ENCODE measurements around the gene RPA4. TPM values are rescaled to one million over a fixed set of nuclear protein-coding genes. Genes with fewer than 3 reads are reported as not detected.

The RPA4 gene, protein sequence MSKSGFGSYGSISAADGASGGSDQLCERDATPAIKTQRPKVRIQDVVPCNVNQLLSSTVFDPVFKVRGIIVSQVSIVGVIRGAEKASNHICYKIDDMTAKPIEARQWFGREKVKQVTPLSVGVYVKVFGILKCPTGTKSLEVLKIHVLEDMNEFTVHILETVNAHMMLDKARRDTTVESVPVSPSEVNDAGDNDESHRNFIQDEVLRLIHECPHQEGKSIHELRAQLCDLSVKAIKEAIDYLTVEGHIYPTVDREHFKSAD
- 10 to 100 TPM in 1 of 5 donors, 1 to 10 TPM in 3, not detected in 1; 1.6 to 12.2 (median 6.4) TPM for total RNA-seq
- under 1 TPM in 1 of 3 donors, not detected in 2; 0.15 TPM for polyA plus RNA-seq
- long read RNA-seq, donor 1: 0 reads
- long read RNA-seq, donor 2: 0 reads
- long read RNA-seq, donor 3: 0 reads
- long read RNA-seq, donor 4: 0 reads
- long read RNA-seq, donor 5: 0 reads
- long read RNA-seq, donor 6, partial matches to known transcripts: 0 of 1 reads
- long read RNA-seq, donor 6, other reads (novel, unspliced or antisense): 0 of 1 reads
- long read RNA-seq, donor 7: 0 reads
- long read RNA-seq, donor 8: 0 reads
- long read RNA-seq, donor 9: 0 reads
- long read RNA-seq, donor 10: 0 reads

DNA sequence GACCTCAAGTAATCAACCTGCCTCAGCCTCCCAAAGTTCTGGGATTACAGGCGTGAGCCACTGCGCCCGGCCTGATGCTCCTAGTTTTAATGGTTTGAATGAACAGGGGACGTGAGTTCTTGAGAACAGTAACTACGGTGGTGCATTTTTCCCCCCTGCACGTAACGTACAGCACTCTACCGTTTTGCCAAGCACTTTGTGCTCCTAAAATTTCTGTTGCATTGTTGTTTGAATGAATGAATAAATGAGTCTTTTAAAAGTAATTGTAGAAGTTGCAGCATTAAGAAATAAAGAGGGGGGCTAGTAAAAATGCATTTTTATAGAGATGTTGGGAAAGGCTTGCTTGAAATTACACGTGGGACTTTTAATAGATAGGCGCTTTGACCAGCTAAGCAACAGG, at the start of gene RPA4:
RPA4 (plus strand) TSS at position 301 of the 400 bp plus-strand sequence. CDS start 403 bp downstream, outside the sequence.
- no peaks in the 10 kb centered on the region for H3K4me1 ChIP-seq
- 90 to 99% (median 95%) methylated on average over 9 to 10 of the region's 10 CpGs for WGBS, 5 donors
- H3K9me3 ChIP-seq: no peaks in the 10 kb centered on the region
- H3K4me3 ChIP-seq: no peak within 1 kb of the TSS
- TF ChIP-seq POLR2AphosphoS5 (IDR thresholded peaks at IDR 0.05) (no peak), EP300 (IDR thresholded peaks at IDR 0.05) (no peak), POLR2A (IDR thresholded peaks at IDR 0.05) (no peak)
- TF ChIP-seq, protein P1, sequence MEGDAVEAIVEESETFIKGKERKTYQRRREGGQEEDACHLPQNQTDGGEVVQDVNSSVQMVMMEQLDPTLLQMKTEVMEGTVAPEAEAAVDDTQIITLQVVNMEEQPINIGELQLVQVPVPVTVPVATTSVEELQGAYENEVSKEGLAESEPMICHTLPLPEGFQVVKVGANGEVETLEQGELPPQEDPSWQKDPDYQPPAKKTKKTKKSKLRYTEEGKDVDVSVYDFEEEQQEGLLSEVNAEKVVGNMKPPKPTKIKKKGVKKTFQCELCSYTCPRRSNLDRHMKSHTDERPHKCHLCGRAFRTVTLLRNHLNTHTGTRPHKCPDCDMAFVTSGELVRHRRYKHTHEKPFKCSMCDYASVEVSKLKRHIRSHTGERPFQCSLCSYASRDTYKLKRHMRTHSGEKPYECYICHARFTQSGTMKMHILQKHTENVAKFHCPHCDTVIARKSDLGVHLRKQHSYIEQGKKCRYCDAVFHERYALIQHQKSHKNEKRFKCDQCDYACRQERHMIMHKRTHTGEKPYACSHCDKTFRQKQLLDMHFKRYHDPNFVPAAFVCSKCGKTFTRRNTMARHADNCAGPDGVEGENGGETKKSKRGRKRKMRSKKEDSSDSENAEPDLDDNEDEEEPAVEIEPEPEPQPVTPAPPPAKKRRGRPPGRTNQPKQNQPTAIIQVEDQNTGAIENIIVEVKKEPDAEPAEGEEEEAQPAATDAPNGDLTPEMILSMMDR (IDR thresholded peaks at IDR 0.05): no peak
- H3K27ac ChIP-seq: no peak within 1 kb of the TSS
- H3K27me3 ChIP-seq: no peaks in the 10 kb centered on the region
- intact Hi-C loops (cut with DNase I; ENCODE audit: low total_unique reads): no loop called here
- H3K36me3 ChIP-seq: peaks cover 0 to 17% (median 10%) of the 10 kb centered on the region in 4 donors
- no peak for DNase-seq

DNA sequence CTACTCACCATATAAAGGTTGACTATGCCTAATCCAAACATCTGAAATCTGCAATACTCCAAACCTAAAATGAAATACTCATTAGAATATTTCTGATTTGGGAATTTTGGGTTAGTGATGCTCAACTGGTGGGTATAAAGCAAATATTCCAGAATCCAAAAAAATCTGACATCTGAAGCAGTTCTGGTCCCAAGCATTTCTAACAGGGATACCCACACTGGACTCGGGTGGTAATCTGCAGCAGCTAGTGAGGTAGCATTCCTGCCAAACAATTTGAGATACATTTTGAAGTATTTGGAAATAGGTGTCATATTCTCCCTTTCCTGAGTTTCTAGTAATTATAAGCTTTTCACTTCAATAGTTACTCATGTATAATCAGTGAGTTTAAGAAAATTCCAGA, 49.6 kb upstream of the RPA4 start:
- no peak overlapping the region for H3K4me3 ChIP-seq
- no peaks in the 10 kb centered on the region for H3K36me3 ChIP-seq
- TF ChIP-seq EP300 (IDR thresholded peaks at IDR 0.05): no peak
- no peak for TF ChIP-seq POLR2AphosphoS5 (IDR thresholded peaks at IDR 0.05)
- no peak for TF ChIP-seq POLR2A (IDR thresholded peaks at IDR 0.05)
- TF ChIP-seq, protein P1 (IDR thresholded peaks at IDR 0.05): no peak
- intact Hi-C loops (cut with DNase I; ENCODE audit: low total_unique reads): no loop called here
- WGBS, 5 donors: 86 to 100% (median 97%) methylated on average over 1 of the region's 1 CpG
- no peaks in the 10 kb centered on the region for H3K9me3 ChIP-seq
- no peak for DNase-seq
- H3K27me3 ChIP-seq: no peaks in the 10 kb centered on the region
- no peaks in the 10 kb centered on the region for H3K4me1 ChIP-seq
- H3K27ac ChIP-seq: no peak overlapping the region

DNA sequence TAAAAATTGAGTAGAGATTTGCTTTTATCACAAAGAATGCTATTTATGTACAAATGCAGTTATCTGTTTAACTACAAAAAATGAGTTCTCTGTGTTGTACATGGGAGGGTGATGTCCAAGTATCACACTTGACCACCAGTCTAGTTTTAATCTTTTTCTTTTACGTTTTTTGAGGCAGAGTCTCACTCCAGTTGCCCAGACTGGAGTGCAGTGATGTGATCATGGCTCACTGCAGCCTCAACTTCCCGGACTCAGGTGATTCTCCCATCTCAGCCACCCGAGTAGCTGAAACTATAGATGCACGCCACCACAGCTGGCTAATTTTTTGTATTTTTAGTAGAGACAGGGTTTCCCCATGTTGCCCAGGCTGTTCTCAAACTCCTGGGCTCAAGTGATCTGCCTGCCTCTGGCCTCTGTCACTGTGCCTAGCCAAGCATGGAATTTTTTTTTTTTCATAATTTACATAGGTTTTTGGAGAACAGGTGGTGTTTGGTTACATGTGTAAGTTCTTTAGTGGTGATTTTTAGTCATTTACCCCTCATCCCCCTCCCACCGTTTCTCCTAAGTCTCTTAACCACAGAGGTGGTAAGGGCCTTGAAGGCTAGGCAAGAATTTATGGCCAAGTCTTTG, 47.9 kb upstream of the RPA4 start:
- intact Hi-C loops (cut with DNase I; ENCODE audit: low total_unique reads): no loop called here
- Histone ChIP-seq H3K4me3 (no peak overlapping the region), H3K36me3 (no peaks in the 10 kb centered on the region), H3K27me3 (no peaks in the 10 kb centered on the region), H3K27ac (no peak overlapping the region), H3K9me3 (no peaks in the 10 kb centered on the region), H3K4me1 (no peaks in the 10 kb centered on the region)
- TF ChIP-seq POLR2AphosphoS5 (IDR thresholded peaks at IDR 0.05) (no peak), POLR2A (IDR thresholded peaks at IDR 0.05) (no peak), EP300 (IDR thresholded peaks at IDR 0.05) (no peak)
- TF ChIP-seq, protein P1 (IDR thresholded peaks at IDR 0.05): no peak
- no peak for DNase-seq
- 77 to 95% (median 88%) methylated on average over 5 of the region's 5 CpGs for WGBS, 5 donors

DNA sequence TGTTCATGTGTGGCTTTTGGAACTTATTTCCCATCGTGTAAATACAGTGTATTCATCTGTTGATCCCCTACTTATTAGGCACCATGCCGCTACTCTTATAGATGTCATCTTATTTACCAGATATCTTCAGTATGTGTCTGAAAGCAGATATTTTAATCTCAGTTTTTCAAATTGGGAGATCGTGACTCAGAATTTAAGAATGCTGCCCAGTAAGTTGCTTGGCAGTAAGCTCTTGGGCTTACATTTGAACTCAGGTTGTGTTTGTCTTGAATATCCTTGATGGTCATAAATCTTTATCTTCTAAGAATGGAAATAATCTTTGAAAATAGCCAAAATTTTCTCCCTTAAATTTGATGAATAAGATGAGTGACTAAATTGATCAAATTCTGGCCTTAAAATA, 45.9 kb upstream of the RPA4 start:
- H3K4me3 ChIP-seq: no peak overlapping the region
- intact Hi-C loops (cut with DNase I; ENCODE audit: low total_unique reads): no loop called here
- no peak for DNase-seq
- H3K9me3 ChIP-seq: no peaks in the 10 kb centered on the region
- TF ChIP-seq, protein P1 (IDR thresholded peaks at IDR 0.05): no peak
- no peak for TF ChIP-seq POLR2A (IDR thresholded peaks at IDR 0.05)
- no peaks in the 10 kb centered on the region for H3K4me1 ChIP-seq
- no peaks in the 10 kb centered on the region for H3K36me3 ChIP-seq
- H3K27ac ChIP-seq: no peak overlapping the region
- no peaks in the 10 kb centered on the region for H3K27me3 ChIP-seq
- WGBS, 5 donors: 72 to 91% (median 81%) methylated on average over 3 of the region's 3 CpGs
